ENCODE data around the gene PIK3IP1.

The PIK3IP1 gene, protein sequence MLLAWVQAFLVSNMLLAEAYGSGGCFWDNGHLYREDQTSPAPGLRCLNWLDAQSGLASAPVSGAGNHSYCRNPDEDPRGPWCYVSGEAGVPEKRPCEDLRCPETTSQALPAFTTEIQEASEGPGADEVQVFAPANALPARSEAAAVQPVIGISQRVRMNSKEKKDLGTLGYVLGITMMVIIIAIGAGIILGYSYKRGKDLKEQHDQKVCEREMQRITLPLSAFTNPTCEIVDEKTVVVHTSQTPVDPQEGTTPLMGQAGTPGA

DNA sequence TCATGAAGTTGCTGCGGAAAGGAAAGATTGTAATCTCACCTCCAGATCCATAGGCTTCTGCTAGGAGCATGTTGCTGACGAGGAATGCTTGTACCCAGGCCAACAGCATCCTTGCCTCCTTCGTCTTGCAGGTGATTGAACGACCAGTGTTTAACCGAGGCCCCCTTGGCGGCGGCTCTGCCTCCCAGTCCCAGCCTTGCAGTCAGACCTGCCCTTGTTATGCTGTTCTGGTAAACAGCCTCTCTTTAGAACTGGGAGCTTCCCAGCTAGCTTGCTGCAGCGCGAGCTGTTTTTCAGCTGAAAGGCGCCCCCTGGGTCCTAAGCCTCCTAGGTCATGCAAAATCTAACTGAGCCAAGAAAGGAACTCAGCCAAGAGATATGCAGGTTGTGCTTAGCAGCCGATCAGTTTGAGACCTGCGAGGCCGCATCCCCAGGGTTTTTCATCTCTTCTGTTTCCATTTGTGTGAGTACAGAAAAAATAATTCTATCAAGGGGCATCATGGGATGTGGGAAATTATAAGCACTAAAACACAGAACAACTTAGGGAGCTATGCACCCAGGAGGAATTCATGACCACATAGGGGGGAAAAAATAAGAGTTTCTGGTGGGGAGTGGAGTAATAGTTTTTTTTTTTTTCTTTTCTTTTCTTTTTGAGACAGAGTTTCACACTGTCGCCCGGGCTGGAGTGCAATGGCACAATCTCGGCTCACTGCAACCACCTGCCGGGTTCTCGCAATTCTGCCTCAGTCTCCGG lies at the start of gene PIK3IP1:
Gene PIK3IP1 (minus strand): TSS at position 253 of the 754 bp plus-strand sequence. CDS start 144 bp downstream, at position 109.
- DNase-seq (ENCODE audit: low read depth): peak; percentile 94
- H3K4me3 ChIP-seq (ENCODE audit: low read length): peak within 1 kb of the TSS; percentile 85
- TF ChIP-seq, protein P1, sequence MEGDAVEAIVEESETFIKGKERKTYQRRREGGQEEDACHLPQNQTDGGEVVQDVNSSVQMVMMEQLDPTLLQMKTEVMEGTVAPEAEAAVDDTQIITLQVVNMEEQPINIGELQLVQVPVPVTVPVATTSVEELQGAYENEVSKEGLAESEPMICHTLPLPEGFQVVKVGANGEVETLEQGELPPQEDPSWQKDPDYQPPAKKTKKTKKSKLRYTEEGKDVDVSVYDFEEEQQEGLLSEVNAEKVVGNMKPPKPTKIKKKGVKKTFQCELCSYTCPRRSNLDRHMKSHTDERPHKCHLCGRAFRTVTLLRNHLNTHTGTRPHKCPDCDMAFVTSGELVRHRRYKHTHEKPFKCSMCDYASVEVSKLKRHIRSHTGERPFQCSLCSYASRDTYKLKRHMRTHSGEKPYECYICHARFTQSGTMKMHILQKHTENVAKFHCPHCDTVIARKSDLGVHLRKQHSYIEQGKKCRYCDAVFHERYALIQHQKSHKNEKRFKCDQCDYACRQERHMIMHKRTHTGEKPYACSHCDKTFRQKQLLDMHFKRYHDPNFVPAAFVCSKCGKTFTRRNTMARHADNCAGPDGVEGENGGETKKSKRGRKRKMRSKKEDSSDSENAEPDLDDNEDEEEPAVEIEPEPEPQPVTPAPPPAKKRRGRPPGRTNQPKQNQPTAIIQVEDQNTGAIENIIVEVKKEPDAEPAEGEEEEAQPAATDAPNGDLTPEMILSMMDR (IDR thresholded peaks at IDR 0.05; ENCODE audit: insufficient read depth, low read depth, low read length, missing control alignments): peak; percentile 59

DNA sequence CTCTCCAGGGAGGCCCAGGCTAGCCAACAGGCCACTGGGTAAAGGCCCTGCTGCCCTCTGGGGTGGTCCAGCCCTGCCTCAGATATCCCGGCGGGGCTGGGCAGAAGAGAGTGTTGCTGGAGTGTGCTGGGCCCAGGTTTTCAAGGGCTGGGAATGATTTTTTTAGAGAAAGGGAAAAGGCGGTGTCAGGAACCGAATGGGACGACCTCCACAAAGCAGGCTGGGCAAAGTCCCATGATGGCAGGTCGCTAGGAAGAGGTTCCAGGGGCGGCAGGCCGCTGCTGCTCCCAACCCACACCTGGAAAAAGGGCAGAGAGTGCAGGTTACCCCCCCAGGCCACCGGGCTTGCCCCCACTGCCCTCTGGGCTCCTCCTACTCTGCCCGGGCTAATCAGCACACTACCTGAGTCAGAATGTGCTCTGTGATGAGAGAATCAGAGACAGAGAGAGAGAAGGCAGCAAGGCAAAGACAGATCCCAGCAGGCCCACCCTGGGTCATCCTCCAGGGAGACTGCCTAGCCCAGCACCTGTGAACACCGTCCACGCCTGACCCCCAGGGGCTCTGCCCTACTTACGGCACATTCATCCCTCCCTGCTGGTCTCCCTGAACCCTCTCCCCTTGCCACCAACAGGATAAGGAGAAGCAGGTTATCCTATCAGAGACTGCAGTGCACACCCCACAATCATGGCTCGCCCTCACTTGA lies 49.2 kb upstream of the PIK3IP1 start:
- no peak for DNase-seq (ENCODE audit: low read depth)
- TF ChIP-seq, protein P1 (IDR thresholded peaks at IDR 0.05; ENCODE audit: insufficient read depth, low read depth, low read length, missing control alignments): no peak
- H3K4me3 ChIP-seq (ENCODE audit: low read length): no peak overlapping the region

- TF ChIP-seq, protein P1 (IDR thresholded peaks at IDR 0.05; ENCODE audit: insufficient read depth, low read depth, low read length, missing control alignments): no peak
- no peak for DNase-seq (ENCODE audit: low read depth)
- no peak overlapping the region for H3K4me3 ChIP-seq (ENCODE audit: low read length)
Measured at GRCh38 chr22:31340765-31341247, 48.5 kb upstream of the PIK3IP1 start.

GRCh38 chr22:31340360-31340759 lies 48.1 kb upstream of the PIK3IP1 start:
- TF ChIP-seq, protein P1 (IDR thresholded peaks at IDR 0.05; ENCODE audit: insufficient read depth, low read depth, low read length, missing control alignments): no peak
- H3K4me3 ChIP-seq (ENCODE audit: low read length): no peak overlapping the region

DNA sequence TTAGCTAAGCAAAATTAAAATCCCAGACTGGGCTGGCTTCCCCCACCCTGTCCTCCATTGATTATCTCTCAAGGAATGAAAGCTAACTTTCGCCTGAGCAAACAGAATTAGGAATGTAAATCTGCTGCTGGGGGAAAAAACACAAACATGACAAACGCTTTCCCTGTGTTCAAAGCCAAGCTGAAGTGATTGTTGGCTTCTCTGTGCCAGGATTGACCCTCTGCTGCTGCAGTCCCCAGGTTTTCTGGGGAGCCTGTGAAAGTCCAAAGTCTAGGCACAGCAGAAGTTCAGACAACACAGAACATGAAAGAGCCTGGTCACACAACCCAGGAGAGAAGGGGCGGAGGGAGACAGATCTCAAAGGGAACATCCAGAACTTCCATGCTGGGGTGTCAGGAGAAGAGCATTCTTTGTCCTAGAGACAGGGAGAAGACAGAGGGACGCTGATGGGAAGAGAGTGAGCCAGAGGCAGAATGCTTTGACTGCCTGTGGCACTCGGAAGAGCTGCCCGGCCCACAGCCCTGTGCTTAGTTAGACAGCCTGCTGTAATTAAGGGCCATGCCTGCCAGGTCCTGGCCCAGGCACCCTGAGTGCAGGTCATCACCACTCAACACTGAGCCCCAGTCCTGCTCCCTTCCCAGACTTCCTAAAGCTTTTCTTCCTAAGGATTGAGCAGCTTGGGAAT lies 47.0 kb upstream of the PIK3IP1 start:
- no peak for DNase-seq (ENCODE audit: low read depth)
- TF ChIP-seq, protein P1 (IDR thresholded peaks at IDR 0.05; ENCODE audit: insufficient read depth, low read depth, low read length, missing control alignments): no peak
- no peak overlapping the region for H3K4me3 ChIP-seq (ENCODE audit: low read length)

More at GRCh38 chr22:31340360-31340759, 48.1 kb upstream of the PIK3IP1 start:
- DNase-seq (ENCODE audit: low read depth): no peak

DNA sequence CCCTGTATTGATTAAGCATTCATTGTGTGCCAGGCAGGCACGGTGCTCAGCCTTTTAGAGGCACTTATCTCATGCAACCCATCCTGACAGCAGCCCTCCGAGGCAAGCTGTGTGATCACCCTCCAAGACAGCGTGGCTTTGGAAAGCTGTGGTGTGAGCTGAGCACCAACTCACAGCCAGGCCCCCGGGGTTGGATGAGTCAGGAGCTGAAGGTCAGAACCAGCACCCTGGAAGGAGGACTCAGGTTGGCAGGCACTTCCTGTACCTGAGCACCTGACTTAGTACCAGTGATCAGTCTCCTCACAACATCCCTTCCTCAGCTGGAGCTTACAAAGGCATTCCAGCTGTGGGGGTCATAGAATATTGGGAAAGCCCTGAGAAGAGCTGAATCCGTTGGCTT lies 44.9 kb upstream of the PIK3IP1 start:
- TF ChIP-seq, protein P1 (IDR thresholded peaks at IDR 0.05; ENCODE audit: insufficient read depth, low read depth, low read length, missing control alignments): no peak
- peak; percentile 85 for DNase-seq (ENCODE audit: low read depth)
- no peak overlapping the region for H3K4me3 ChIP-seq (ENCODE audit: low read length)
